Activated naive CD4-positive, alpha-beta T cell treated with anti-CD3 and anti-CD28 coated beads, Interleukin-2, amount 50 U/mL, for 24 hours (primary cell): ENCODE measurements around the gene ABCC4.
A peak's percentile ranks its signal among the peaks of the same experiment; 100 is the strongest.

Experiments used
- H3K27ac Mint-ChIP-seq: one replicate; pipeline ENCODE4 v1.8.0; 2021; ENCODE audit warnings: mild to moderate bottlenecking, mixed read lengths
- H3K27me3 Mint-ChIP-seq: one replicate; pipeline ENCODE4 v1.8.0; 2021; ENCODE audit warnings: mixed read lengths
- H3K36me3 Mint-ChIP-seq: one replicate; pipeline ENCODE4 v1.8.0; 2021; ENCODE audit warnings: mixed read lengths
- H3K4me1 Mint-ChIP-seq: one replicate; pipeline ENCODE4 v1.8.0; 2021; ENCODE audit warnings: mixed read lengths
- H3K4me3 Mint-ChIP-seq: one replicate; pipeline ENCODE4 v1.8.0; 2021; ENCODE audit warnings: mild to moderate bottlenecking, mixed read lengths
- H3K9me3 Mint-ChIP-seq: one replicate; pipeline ENCODE4 v1.8.0; 2021; ENCODE audit warnings: mixed read lengths

The ABCC4 gene, protein sequence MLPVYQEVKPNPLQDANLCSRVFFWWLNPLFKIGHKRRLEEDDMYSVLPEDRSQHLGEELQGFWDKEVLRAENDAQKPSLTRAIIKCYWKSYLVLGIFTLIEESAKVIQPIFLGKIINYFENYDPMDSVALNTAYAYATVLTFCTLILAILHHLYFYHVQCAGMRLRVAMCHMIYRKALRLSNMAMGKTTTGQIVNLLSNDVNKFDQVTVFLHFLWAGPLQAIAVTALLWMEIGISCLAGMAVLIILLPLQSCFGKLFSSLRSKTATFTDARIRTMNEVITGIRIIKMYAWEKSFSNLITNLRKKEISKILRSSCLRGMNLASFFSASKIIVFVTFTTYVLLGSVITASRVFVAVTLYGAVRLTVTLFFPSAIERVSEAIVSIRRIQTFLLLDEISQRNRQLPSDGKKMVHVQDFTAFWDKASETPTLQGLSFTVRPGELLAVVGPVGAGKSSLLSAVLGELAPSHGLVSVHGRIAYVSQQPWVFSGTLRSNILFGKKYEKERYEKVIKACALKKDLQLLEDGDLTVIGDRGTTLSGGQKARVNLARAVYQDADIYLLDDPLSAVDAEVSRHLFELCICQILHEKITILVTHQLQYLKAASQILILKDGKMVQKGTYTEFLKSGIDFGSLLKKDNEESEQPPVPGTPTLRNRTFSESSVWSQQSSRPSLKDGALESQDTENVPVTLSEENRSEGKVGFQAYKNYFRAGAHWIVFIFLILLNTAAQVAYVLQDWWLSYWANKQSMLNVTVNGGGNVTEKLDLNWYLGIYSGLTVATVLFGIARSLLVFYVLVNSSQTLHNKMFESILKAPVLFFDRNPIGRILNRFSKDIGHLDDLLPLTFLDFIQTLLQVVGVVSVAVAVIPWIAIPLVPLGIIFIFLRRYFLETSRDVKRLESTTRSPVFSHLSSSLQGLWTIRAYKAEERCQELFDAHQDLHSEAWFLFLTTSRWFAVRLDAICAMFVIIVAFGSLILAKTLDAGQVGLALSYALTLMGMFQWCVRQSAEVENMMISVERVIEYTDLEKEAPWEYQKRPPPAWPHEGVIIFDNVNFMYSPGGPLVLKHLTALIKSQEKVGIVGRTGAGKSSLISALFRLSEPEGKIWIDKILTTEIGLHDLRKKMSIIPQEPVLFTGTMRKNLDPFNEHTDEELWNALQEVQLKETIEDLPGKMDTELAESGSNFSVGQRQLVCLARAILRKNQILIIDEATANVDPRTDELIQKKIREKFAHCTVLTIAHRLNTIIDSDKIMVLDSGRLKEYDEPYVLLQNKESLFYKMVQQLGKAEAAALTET (N-terminal part only)

GRCh38 chr13:95301183-95301967 lies at the start of gene ABCC4:
TSS of gene ABCC4 (minus strand) at chr13:95301451. CDS start at chr13:95301314, 137 bp downstream.
- peak within 1 kb of the TSS; percentile 95 for H3K4me3 Mint-ChIP-seq
- H3K4me1 Mint-ChIP-seq, result peaks cover 34% of the 10 kb centered on the region
- no peaks in the 10 kb centered on the region for H3K36me3 Mint-ChIP-seq
- no peaks in the 10 kb centered on the region for H3K9me3 Mint-ChIP-seq
- H3K27me3 Mint-ChIP-seq, result no peaks in the 10 kb centered on the region
- H3K27ac Mint-ChIP-seq, result peak within 1 kb of the TSS; percentile 96

DNA sequence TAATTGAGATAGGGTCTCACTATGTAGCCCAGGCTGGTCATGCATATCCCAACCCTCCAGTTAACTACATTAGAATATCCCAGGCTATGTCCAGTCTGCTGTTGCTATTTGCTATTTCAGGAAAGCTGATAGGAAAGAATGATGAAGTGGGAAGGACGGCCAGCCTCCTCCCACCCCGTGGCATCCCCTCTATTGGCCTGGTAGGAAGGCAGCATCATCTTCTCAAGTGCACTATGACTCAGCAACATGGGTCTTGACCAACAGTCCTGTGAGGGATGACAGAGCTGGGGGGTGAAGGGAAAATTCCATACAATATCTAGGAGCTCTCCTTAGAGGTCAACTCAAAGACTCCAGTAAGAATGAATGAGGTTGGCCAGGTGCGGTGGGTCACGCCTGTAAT lies 48.0 kb upstream of the ABCC4 start:
- Mint-ChIP-seq H3K9me3 (no peaks in the 10 kb centered on the region), H3K27me3 (no peaks in the 10 kb centered on the region), H3K36me3 (no peaks in the 10 kb centered on the region), H3K4me3 (no peak overlapping the region), H3K4me1 (no peaks in the 10 kb centered on the region), H3K27ac (no peak overlapping the region)

DNA sequence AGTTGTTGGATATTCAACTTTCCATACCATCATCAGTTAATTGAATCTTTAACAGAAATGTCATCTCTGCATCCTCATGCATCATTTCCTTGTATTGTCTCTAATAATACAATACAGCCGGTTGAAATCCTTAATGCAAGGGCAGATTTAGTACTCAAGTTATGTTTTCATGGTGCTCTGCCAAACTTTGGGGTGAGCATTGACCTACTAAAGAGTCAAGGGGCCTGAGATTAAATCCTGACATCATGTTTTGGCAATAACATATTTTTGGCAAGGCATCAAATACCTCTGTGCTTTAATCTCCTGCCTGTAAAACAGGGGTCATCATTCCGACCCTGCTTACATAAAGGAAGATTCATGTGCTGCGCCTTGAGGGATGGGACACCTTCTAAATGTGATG lies 42.7 kb upstream of the ABCC4 start:
- Mint-ChIP-seq H3K27ac (no peak overlapping the region), H3K4me3 (no peak overlapping the region), H3K27me3 (no peaks in the 10 kb centered on the region), H3K36me3 (no peaks in the 10 kb centered on the region), H3K9me3 (no peaks in the 10 kb centered on the region), H3K4me1 (no peaks in the 10 kb centered on the region)

GRCh38 chr13:95341441-95341840 lies 40.2 kb upstream of the ABCC4 start:
- Mint-ChIP-seq H3K9me3 (no peaks in the 10 kb centered on the region), H3K27ac (no peak overlapping the region), H3K4me3 (no peak overlapping the region)

GRCh38 chr13:95338905-95339304 lies 37.7 kb upstream of the ABCC4 start:
- Mint-ChIP-seq H3K27ac (no peak overlapping the region), H3K4me3 (no peak overlapping the region), H3K9me3 (no peaks in the 10 kb centered on the region), H3K36me3 (no peaks in the 10 kb centered on the region), H3K27me3 (no peaks in the 10 kb centered on the region), H3K4me1 (no peaks in the 10 kb centered on the region)

More at GRCh38 chr13:95341441-95341840, 40.2 kb upstream of the ABCC4 start:
- no peaks in the 10 kb centered on the region for H3K4me1 Mint-ChIP-seq
- no peaks in the 10 kb centered on the region for H3K36me3 Mint-ChIP-seq
- no peaks in the 10 kb centered on the region for H3K27me3 Mint-ChIP-seq

- no peak overlapping the region for H3K27ac Mint-ChIP-seq
- H3K4me3 Mint-ChIP-seq, result no peak overlapping the region
- no peaks in the 10 kb centered on the region for H3K4me1 Mint-ChIP-seq
- H3K9me3 Mint-ChIP-seq, result no peaks in the 10 kb centered on the region
- no peaks in the 10 kb centered on the region for H3K27me3 Mint-ChIP-seq
- no peaks in the 10 kb centered on the region for H3K36me3 Mint-ChIP-seq
These were observed 36.3 kb upstream of the ABCC4 start for GRCh38 chr13:95337597-95337996.

- Mint-ChIP-seq H3K4me3 (no peak overlapping the region), H3K27me3 (no peaks in the 10 kb centered on the region), H3K27ac (no peak overlapping the region), H3K36me3 (no peaks in the 10 kb centered on the region), H3K4me1 (no peaks in the 10 kb centered on the region), H3K9me3 (no peaks in the 10 kb centered on the region)
These were observed 34.4 kb upstream of the ABCC4 start for GRCh38 chr13:95335667-95336066.

- Mint-ChIP-seq H3K36me3 (no peaks in the 10 kb centered on the region), H3K4me3 (no peak overlapping the region), H3K9me3 (no peaks in the 10 kb centered on the region)
These were observed 27.1 kb upstream of the ABCC4 start for GRCh38 chr13:95328386-95328785.

GRCh38 chr13:95327190-95327589 lies 25.9 kb upstream of the ABCC4 start:
- no peak overlapping the region for H3K4me3 Mint-ChIP-seq
- H3K9me3 Mint-ChIP-seq, result no peaks in the 10 kb centered on the region
- H3K27ac Mint-ChIP-seq, result no peak overlapping the region
- H3K4me1 Mint-ChIP-seq, result no peaks in the 10 kb centered on the region
- H3K27me3 Mint-ChIP-seq, result no peaks in the 10 kb centered on the region
- no peaks in the 10 kb centered on the region for H3K36me3 Mint-ChIP-seq

More at GRCh38 chr13:95328386-95328785, 27.1 kb upstream of the ABCC4 start:
- Mint-ChIP-seq H3K27me3 (no peaks in the 10 kb centered on the region), H3K27ac (no peak overlapping the region), H3K4me1 (no peaks in the 10 kb centered on the region)

DNA sequence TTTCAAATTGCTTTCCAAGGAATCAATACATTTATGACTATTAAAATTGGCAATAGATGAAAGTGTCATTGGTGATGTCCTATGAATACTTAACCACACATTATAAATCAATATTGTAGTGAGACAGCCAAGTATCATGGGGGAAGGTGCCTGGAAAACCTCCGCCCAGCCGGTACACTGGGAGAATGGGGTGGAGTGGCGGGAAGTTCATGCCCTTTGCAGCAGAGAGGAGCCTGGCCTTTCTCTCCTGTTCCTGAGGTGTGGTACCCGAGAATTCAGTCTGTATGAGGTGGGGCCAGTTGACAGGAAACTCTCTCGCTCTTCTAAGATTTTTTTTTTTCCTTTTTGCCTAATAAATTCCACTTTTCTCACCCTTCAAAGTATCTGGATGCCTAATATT lies 25.4 kb upstream of the ABCC4 start:
- Mint-ChIP-seq H3K4me3 (no peak overlapping the region), H3K27me3 (no peaks in the 10 kb centered on the region), H3K36me3 (no peaks in the 10 kb centered on the region), H3K4me1 (no peaks in the 10 kb centered on the region), H3K27ac (no peak overlapping the region), H3K9me3 (no peaks in the 10 kb centered on the region)

DNA sequence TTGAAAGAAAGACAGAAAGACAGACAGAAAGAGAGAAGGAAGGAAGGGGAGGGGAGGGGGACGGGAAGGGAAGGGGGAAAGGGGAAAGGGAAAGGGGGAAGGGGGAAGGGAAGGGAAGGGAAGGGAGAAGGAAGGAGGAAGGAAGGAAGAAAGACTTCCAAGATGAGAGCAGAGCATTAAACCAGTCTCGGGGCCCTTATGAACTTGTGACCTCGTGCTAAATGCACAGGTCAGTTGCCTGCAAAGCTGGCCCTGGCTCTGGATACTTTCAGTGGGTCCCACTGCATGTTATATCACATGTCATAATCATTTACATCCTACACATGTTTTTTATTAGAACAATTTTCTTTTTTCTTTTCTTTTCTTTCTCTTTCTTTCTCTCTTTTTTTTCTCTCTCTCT lies 24.2 kb upstream of the ABCC4 start:
- Mint-ChIP-seq H3K4me3 (no peak overlapping the region), H3K9me3 (no peaks in the 10 kb centered on the region), H3K4me1 (no peaks in the 10 kb centered on the region), H3K27ac (no peak overlapping the region), H3K36me3 (no peaks in the 10 kb centered on the region), H3K27me3 (no peaks in the 10 kb centered on the region)

DNA sequence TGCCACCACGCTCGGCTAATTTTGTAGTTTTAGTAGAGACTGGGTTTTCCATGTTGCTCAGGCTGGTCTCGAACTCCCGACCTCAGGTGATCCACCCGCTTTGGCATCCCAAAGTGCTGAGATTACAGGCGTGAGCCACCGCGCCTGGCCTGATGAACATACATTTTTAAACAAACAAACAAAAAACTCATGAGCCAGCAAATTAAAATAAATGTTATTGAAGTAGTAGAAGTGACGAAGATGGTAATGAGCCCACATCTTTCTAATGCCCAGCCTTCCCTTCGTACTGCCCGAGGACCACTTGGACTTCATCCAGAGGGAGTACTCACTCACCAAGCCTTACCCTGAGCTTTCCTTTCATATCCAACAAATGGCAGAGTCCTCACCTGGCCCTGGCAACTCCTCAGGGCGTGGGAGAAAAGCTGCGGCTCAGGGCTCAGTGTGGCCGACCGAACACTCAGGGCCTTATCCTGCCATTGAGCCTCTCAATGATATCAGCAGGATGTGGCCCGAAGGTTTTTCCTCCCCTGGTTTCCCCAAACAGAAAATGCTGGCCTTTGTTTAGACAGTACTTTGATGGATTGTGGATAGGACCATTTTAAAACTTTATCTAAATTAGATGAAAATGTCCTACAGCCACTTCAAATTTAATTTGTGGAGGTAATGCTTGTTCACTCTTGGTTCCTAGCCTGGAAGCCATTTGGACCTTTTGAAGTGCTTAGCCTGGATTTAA lies 22.8 kb upstream of the ABCC4 start:
- no peak overlapping the region for H3K27ac Mint-ChIP-seq
- H3K4me3 Mint-ChIP-seq, result no peak overlapping the region
- H3K36me3 Mint-ChIP-seq, result no peaks in the 10 kb centered on the region
- H3K4me1 Mint-ChIP-seq, result no peaks in the 10 kb centered on the region
- no peaks in the 10 kb centered on the region for H3K27me3 Mint-ChIP-seq
- no peaks in the 10 kb centered on the region for H3K9me3 Mint-ChIP-seq

- H3K36me3 Mint-ChIP-seq, result no peaks in the 10 kb centered on the region
- H3K9me3 Mint-ChIP-seq, result no peaks in the 10 kb centered on the region
- H3K27me3 Mint-ChIP-seq, result no peaks in the 10 kb centered on the region
- no peaks in the 10 kb centered on the region for H3K4me1 Mint-ChIP-seq
- no peak overlapping the region for H3K4me3 Mint-ChIP-seq
- H3K27ac Mint-ChIP-seq, result no peak overlapping the region
These were observed 18.5 kb upstream of the ABCC4 start for GRCh38 chr13:95319551-95320274.
